Coronary artery (tissue), 2 donors: ENCODE data around the gene TGFBR3.
A peak's percentile ranks its signal among the peaks of the same experiment; 100 is the strongest.

Source experiments
- DNase-seq: peaks from one replicate; pipeline ENCODE4 v3.0.0-alpha.2; 2017; ENCODE audit warnings: low spot score
- H3K27ac ChIP-seq, 2 donors: fragments of 200-600 bp; sonication (generic); one replicate each; pipeline ENCODE4 v1.5.1; 2016 to 2019
- H3K4me3 ChIP-seq: fragments of 200-600 bp; sonication (generic); 2 replicates; pipeline ENCODE4 v1.5.1; 2016; ENCODE audit warnings: mild to moderate bottlenecking, moderate library complexity
- CTCF ChIP-seq: fragments of 200-600 bp; sonication (generic); IDR thresholded peaks from one replicate; pipeline ENCODE4 v1.5.1; 2019; ENCODE audit warnings: antibody characterized with exemption

Gene TGFBR3

GRCh38 chr1:91884459-91885212 is 1.3 kb downstream of the TGFBR3 start:
- TF ChIP-seq CTCF, result no peak
- H3K27ac ChIP-seq, result peak overlapping the region; percentile 67 to 91
- DNase-seq, result no peak
- H3K4me3 ChIP-seq, result peak overlapping the region; percentile 81

DNA sequence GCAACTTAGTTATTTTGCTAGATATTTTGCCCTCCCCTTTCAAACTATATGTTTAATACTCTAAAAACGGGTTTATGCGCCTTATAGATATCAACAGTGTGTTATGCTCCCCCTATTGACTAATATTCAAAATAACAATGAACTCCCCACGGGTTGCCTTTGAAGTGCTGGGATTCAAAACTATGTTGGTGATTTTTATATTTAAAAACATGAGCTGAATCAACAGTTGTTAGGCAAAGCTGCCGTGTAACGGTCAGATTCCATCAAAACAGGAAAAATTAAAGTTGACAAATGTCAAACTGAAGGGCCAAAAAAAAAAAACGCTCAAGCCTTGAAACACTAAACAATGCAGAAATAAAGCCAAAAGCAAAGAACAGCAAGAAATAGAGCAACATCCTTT is 2.5 kb downstream of the TGFBR3 start:
- DNase-seq, result no peak
- TF ChIP-seq CTCF, result no peak
- peak overlapping the region; percentile 81 for H3K4me3 ChIP-seq
- H3K27ac ChIP-seq, result no peak overlapping the region

DNA sequence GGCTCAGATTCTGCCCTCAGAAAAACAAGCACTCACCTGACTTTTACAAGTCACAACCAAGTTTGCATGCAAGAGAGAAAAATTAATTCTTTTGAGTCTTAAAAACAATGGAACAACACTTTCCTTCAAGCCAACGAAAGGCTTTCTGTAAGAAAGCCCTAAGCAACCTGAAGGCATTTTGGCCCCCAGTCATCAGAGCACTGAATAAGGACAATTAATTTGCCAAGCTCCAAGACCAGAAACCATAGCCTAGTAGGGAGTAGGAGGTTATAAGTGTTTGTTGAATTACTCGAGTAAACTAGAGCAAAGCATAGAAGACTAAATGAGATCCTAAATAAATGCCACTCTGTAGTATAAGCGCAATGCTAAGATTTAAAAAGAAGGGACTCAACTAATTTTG is 4.7 kb downstream of the TGFBR3 start:
- no peak for TF ChIP-seq CTCF
- Histone ChIP-seq H3K4me3 (no peak overlapping the region), H3K27ac (no peak overlapping the region)

DNA sequence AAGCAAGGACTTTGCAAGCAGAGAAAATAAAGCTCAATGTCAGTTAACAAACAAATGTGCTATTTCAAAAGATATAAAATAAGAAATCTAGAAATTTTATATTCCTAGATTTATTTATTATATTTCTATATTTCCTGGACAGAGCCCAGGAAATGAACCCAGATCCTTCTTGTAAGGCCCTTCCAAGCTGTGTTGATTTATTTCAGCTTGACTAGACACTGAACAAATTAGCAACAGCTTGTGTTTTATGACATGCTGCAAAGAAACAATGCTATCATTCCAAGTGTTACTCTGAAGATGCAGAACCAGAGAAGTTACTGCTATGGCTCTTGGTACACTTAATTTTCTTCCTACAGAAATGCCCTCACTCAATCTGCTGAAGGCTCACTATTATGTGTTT is 6.2 kb downstream of the TGFBR3 start:
- DNase-seq, result no peak
- H3K27ac ChIP-seq, result no peak overlapping the region
- TF ChIP-seq CTCF, result no peak
- H3K4me3 ChIP-seq, result no peak overlapping the region

More for the DNA sequence above, 4.7 kb downstream of the TGFBR3 start:
- DNase-seq, result no peak

- TF ChIP-seq CTCF, result no peak
- no peak for DNase-seq
- H3K27ac ChIP-seq, result no peak overlapping the region
- no peak overlapping the region for H3K4me3 ChIP-seq
Observed at GRCh38 chr1:91877574-91878208, 8.3 kb downstream of the TGFBR3 start.

- H3K27ac ChIP-seq, result no peak overlapping the region
- no peak overlapping the region for H3K4me3 ChIP-seq
- no peak for DNase-seq
- TF ChIP-seq CTCF, result no peak
Observed at GRCh38 chr1:91876781-91877573, 9.0 kb downstream of the TGFBR3 start.
